ENCODE data around the gene IL17D.

The IL17D gene

GRCh38 chr13:20716951-20717350 lies 13.5 kb downstream of the IL17D start:
- H3K4me1 ChIP-seq (ENCODE audit: control insufficient read depth in 1 of 2, insufficient read depth in 2 of 2, low read length in 2 of 2) = peaks cover 2 to 6% of the 10 kb centered on the region in 2 donors
- H3K27me3 ChIP-seq (ENCODE audit: control insufficient read depth in 1 of 2, insufficient read depth in 2 of 2, low read length in 2 of 2) = peaks cover 13 to 14% of the 10 kb centered on the region in 2 donors
- no peak overlapping the region for H3K4me3 ChIP-seq (ENCODE audit: low read depth in 1 of 2, low read length in 2 of 2)

GRCh38 chr13:20717581-20718542 lies 14.4 kb downstream of the IL17D start:
- peaks cover 6 to 8% of the 10 kb centered on the region in 2 donors for H3K4me1 ChIP-seq (ENCODE audit: control insufficient read depth in 1 of 2, insufficient read depth in 2 of 2, low read length in 2 of 2)

More at GRCh38 chr13:20716951-20717350, 13.5 kb downstream of the IL17D start:
- no peak overlapping the region for H3K27ac ChIP-seq (ENCODE audit: low read depth, low read length)
- H3K9me3 ChIP-seq (ENCODE audit: control insufficient read depth in 1 of 2, low read length in 2 of 2) = no peaks in the 10 kb centered on the region
- H3K9ac ChIP-seq (ENCODE audit: low read depth in 1 of 2, low read length in 2 of 2) = no peak overlapping the region
- no peaks in the 10 kb centered on the region for H3K36me3 ChIP-seq (ENCODE audit: control insufficient read depth in 1 of 2, insufficient read depth in 2 of 2, low read length in 2 of 2)

GRCh38 chr13:20718958-20719566 lies 15.6 kb downstream of the IL17D start:
- Histone ChIP-seq H3K27ac (ENCODE audit: low read depth, low read length) (no peak overlapping the region), H3K9ac (ENCODE audit: low read depth in 1 of 2, low read length in 2 of 2) (no peak overlapping the region), H3K9me3 (ENCODE audit: control insufficient read depth in 1 of 2, low read length in 2 of 2) (no peaks in the 10 kb centered on the region), H3K4me1 (ENCODE audit: control insufficient read depth in 1 of 2, insufficient read depth in 2 of 2, low read length in 2 of 2) (peaks cover 6 to 8% of the 10 kb centered on the region in 2 donors), H3K36me3 (ENCODE audit: control insufficient read depth in 1 of 2, insufficient read depth in 2 of 2, low read length in 2 of 2) (no peaks in the 10 kb centered on the region), H3K4me3 (ENCODE audit: low read depth in 1 of 2, low read length in 2 of 2) (no peak overlapping the region), H3K27me3 (ENCODE audit: control insufficient read depth in 1 of 2, insufficient read depth in 2 of 2, low read length in 2 of 2) (peaks cover 14 to 16% of the 10 kb centered on the region in 2 donors)

More at GRCh38 chr13:20717581-20718542, 14.4 kb downstream of the IL17D start:
- H3K9ac ChIP-seq (ENCODE audit: low read depth in 1 of 2, low read length in 2 of 2) = no peak overlapping the region
- H3K27ac ChIP-seq (ENCODE audit: low read depth, low read length) = no peak overlapping the region
- no peak overlapping the region for H3K4me3 ChIP-seq (ENCODE audit: low read depth in 1 of 2, low read length in 2 of 2)
- no peaks in the 10 kb centered on the region for H3K9me3 ChIP-seq (ENCODE audit: control insufficient read depth in 1 of 2, low read length in 2 of 2)
- H3K36me3 ChIP-seq (ENCODE audit: control insufficient read depth in 1 of 2, insufficient read depth in 2 of 2, low read length in 2 of 2) = no peaks in the 10 kb centered on the region
- peaks cover 14 to 16% of the 10 kb centered on the region in 2 donors for H3K27me3 ChIP-seq (ENCODE audit: control insufficient read depth in 1 of 2, insufficient read depth in 2 of 2, low read length in 2 of 2)

GRCh38 chr13:20719783-20720182 lies 16.3 kb downstream of the IL17D start:
- Histone ChIP-seq H3K36me3 (ENCODE audit: control insufficient read depth in 1 of 2, insufficient read depth in 2 of 2, low read length in 2 of 2) (no peaks in the 10 kb centered on the region), H3K27me3 (ENCODE audit: control insufficient read depth in 1 of 2, insufficient read depth in 2 of 2, low read length in 2 of 2) (peaks cover 14 to 16% of the 10 kb centered on the region in 2 donors)

GRCh38 chr13:20720499-20720898 lies 17.0 kb downstream of the IL17D start:
- no peaks in the 10 kb centered on the region for H3K9me3 ChIP-seq (ENCODE audit: control insufficient read depth in 1 of 2, low read length in 2 of 2)
- no peak overlapping the region for H3K27ac ChIP-seq (ENCODE audit: low read depth, low read length)

More at GRCh38 chr13:20719783-20720182, 16.3 kb downstream of the IL17D start:
- no peak overlapping the region for H3K27ac ChIP-seq (ENCODE audit: low read depth, low read length)
- peaks cover 6 to 8% of the 10 kb centered on the region in 2 donors for H3K4me1 ChIP-seq (ENCODE audit: control insufficient read depth in 1 of 2, insufficient read depth in 2 of 2, low read length in 2 of 2)
- H3K9me3 ChIP-seq (ENCODE audit: control insufficient read depth in 1 of 2, low read length in 2 of 2) = no peaks in the 10 kb centered on the region
- no peak overlapping the region for H3K4me3 ChIP-seq (ENCODE audit: low read depth in 1 of 2, low read length in 2 of 2)
- no peak overlapping the region for H3K9ac ChIP-seq (ENCODE audit: low read depth in 1 of 2, low read length in 2 of 2)

GRCh38 chr13:20721058-20721453 lies 17.6 kb downstream of the IL17D start:
- Histone ChIP-seq H3K36me3 (ENCODE audit: control insufficient read depth in 1 of 2, insufficient read depth in 2 of 2, low read length in 2 of 2) (no peaks in the 10 kb centered on the region), H3K27me3 (ENCODE audit: control insufficient read depth in 1 of 2, insufficient read depth in 2 of 2, low read length in 2 of 2) (peaks cover 14 to 16% of the 10 kb centered on the region in 2 donors), H3K27ac (ENCODE audit: low read depth, low read length) (no peak overlapping the region), H3K4me3 (ENCODE audit: low read depth in 1 of 2, low read length in 2 of 2) (peak overlapping the region; percentile 55 to 65), H3K9me3 (ENCODE audit: control insufficient read depth in 1 of 2, low read length in 2 of 2) (no peaks in the 10 kb centered on the region), H3K9ac (ENCODE audit: low read depth in 1 of 2, low read length in 2 of 2) (no peak overlapping the region), H3K4me1 (ENCODE audit: control insufficient read depth in 1 of 2, insufficient read depth in 2 of 2, low read length in 2 of 2) (peaks cover 6 to 8% of the 10 kb centered on the region in 2 donors)

More at GRCh38 chr13:20720499-20720898, 17.0 kb downstream of the IL17D start:
- no peak overlapping the region for H3K9ac ChIP-seq (ENCODE audit: low read depth in 1 of 2, low read length in 2 of 2)
- peaks cover 14 to 16% of the 10 kb centered on the region in 2 donors for H3K27me3 ChIP-seq (ENCODE audit: control insufficient read depth in 1 of 2, insufficient read depth in 2 of 2, low read length in 2 of 2)
- no peak overlapping the region for H3K4me3 ChIP-seq (ENCODE audit: low read depth in 1 of 2, low read length in 2 of 2)
- H3K4me1 ChIP-seq (ENCODE audit: control insufficient read depth in 1 of 2, insufficient read depth in 2 of 2, low read length in 2 of 2) = peaks cover 6 to 8% of the 10 kb centered on the region in 2 donors
- H3K36me3 ChIP-seq (ENCODE audit: control insufficient read depth in 1 of 2, insufficient read depth in 2 of 2, low read length in 2 of 2) = no peaks in the 10 kb centered on the region

- Histone ChIP-seq H3K27me3 (ENCODE audit: control insufficient read depth in 1 of 2, insufficient read depth in 2 of 2, low read length in 2 of 2) (peaks cover 14 to 16% of the 10 kb centered on the region in 2 donors), H3K9me3 (ENCODE audit: control insufficient read depth in 1 of 2, low read length in 2 of 2) (no peaks in the 10 kb centered on the region), H3K4me1 (ENCODE audit: control insufficient read depth in 1 of 2, insufficient read depth in 2 of 2, low read length in 2 of 2) (peaks cover 6 to 8% of the 10 kb centered on the region in 2 donors), H3K27ac (ENCODE audit: low read depth, low read length) (no peak overlapping the region), H3K36me3 (ENCODE audit: control insufficient read depth in 1 of 2, insufficient read depth in 2 of 2, low read length in 2 of 2) (no peaks in the 10 kb centered on the region), H3K4me3 (ENCODE audit: low read depth in 1 of 2, low read length in 2 of 2) (peak overlapping the region; percentile 55 to 65), H3K9ac (ENCODE audit: low read depth in 1 of 2, low read length in 2 of 2) (no peak overlapping the region)
Observed at GRCh38 chr13:20721454-20722357, 18.2 kb downstream of the IL17D start.

- no peak overlapping the region for H3K9ac ChIP-seq (ENCODE audit: low read depth in 1 of 2, low read length in 2 of 2)
- no peaks in the 10 kb centered on the region for H3K27me3 ChIP-seq (ENCODE audit: control insufficient read depth in 1 of 2, insufficient read depth in 2 of 2, low read length in 2 of 2)
- no peaks in the 10 kb centered on the region for H3K9me3 ChIP-seq (ENCODE audit: control insufficient read depth in 1 of 2, low read length in 2 of 2)
- no peak overlapping the region for H3K4me3 ChIP-seq (ENCODE audit: low read depth in 1 of 2, low read length in 2 of 2)
- no peaks in the 10 kb centered on the region for H3K4me1 ChIP-seq (ENCODE audit: control insufficient read depth in 1 of 2, insufficient read depth in 2 of 2, low read length in 2 of 2)
- H3K36me3 ChIP-seq (ENCODE audit: control insufficient read depth in 1 of 2, insufficient read depth in 2 of 2, low read length in 2 of 2) = no peaks in the 10 kb centered on the region
- H3K27ac ChIP-seq (ENCODE audit: low read depth, low read length) = no peak overlapping the region
Observed at GRCh38 chr13:20727856-20728255, 24.4 kb downstream of the IL17D start.

- no peak overlapping the region for H3K27ac ChIP-seq (ENCODE audit: low read depth, low read length)
- H3K27me3 ChIP-seq (ENCODE audit: control insufficient read depth in 1 of 2, insufficient read depth in 2 of 2, low read length in 2 of 2) = no peaks in the 10 kb centered on the region
- no peak overlapping the region for H3K9ac ChIP-seq (ENCODE audit: low read depth in 1 of 2, low read length in 2 of 2)
- no peaks in the 10 kb centered on the region for H3K4me1 ChIP-seq (ENCODE audit: control insufficient read depth in 1 of 2, insufficient read depth in 2 of 2, low read length in 2 of 2)
- no peaks in the 10 kb centered on the region for H3K36me3 ChIP-seq (ENCODE audit: control insufficient read depth in 1 of 2, insufficient read depth in 2 of 2, low read length in 2 of 2)
- H3K4me3 ChIP-seq (ENCODE audit: low read depth in 1 of 2, low read length in 2 of 2) = no peak overlapping the region
- H3K9me3 ChIP-seq (ENCODE audit: control insufficient read depth in 1 of 2, low read length in 2 of 2) = no peaks in the 10 kb centered on the region
Observed at GRCh38 chr13:20728579-20729311, 25.2 kb downstream of the IL17D start.

Measured in duodenal mucosa (tissue), 2 donors.